ENCODE results near the gene MRTFA.

GRCh38 chr22:40400159-40400558 lies 236.4 kb downstream of the MRTFA start:
- TF ChIP-seq POLR2A (IDR thresholded peaks at IDR 0.05) (no peak), CTCF (IDR thresholded peaks at IDR 0.05) (no peak), POLR2AphosphoS5 (IDR thresholded peaks at IDR 0.05) (no peak), EP300 (IDR thresholded peaks at IDR 0.05) (no peak)
